GM21576 (cell line): ENCODE measurements around the gene PRKCSH.
"Not testable (repeated sequence)": the region's sequence is repeated elsewhere in the genome, so short reads cannot be mapped to it uniquely, and the experiment has no call there.

Experiments
- ATAC-seq: cut with Tn5 transposase; IDR thresholded peaks from one replicate; pipeline ENCODE4 v1.9.1; 2021; ENCODE audit warnings: mild to moderate bottlenecking, moderate library complexity; ENCODE audit not compliant: unreplicated experiment

The PRKCSH gene, protein sequence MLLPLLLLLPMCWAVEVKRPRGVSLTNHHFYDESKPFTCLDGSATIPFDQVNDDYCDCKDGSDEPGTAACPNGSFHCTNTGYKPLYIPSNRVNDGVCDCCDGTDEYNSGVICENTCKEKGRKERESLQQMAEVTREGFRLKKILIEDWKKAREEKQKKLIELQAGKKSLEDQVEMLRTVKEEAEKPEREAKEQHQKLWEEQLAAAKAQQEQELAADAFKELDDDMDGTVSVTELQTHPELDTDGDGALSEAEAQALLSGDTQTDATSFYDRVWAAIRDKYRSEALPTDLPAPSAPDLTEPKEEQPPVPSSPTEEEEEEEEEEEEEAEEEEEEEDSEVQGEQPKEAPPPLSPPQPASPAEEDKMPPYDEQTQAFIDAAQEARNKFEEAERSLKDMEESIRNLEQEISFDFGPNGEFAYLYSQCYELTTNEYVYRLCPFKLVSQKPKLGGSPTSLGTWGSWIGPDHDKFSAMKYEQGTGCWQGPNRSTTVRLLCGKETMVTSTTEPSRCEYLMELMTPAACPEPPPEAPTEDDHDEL

DNA sequence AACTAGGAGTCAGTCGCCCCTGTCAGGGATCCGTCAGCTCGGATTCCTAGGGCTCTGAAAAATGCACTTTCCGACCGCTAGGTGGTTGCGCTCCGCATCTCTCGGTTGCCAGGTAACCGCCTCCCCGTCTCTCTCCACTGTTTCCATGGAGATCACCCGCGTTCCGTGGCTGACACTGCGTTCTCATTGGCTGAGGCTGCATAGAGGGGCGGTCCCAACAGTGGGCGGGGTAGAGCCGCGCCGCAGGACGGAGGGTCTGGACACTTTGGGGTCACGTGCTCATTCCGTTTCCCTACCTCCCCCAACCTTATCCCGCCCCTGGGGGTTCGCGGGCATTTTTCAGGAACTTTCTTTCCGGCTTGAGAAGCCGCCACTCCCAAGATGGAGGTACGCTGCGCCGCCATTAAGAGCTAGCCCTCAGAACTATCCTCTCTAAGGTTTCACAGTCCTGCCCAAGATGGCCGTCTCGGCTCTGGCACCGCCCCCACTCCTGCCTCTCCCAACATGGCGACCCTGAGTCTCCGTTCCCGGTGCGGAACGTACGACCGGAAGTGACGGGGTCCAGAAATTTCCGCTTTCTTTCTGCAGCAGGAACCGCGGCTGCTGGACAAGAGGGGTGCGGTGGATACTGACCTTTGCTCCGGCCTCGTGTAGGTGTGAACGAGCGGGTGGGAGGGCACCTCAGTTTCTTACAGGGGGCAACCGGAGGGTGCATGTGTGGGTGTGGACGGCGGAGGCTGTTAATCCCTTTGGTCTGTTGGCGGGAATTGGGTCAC, at the start of gene PRKCSH, which contains the start of gene ODAD3:
PRKCSH (plus strand) TSS at position 579 of the 776 bp plus-strand sequence. CDS start 483 bp downstream, outside the sequence.
ODAD3 (minus strand) TSS at position 65 of the 776 bp plus-strand sequence. CDS start 105 bp downstream, outside the sequence.
- ATAC-seq, result peak; percentile 88

DNA sequence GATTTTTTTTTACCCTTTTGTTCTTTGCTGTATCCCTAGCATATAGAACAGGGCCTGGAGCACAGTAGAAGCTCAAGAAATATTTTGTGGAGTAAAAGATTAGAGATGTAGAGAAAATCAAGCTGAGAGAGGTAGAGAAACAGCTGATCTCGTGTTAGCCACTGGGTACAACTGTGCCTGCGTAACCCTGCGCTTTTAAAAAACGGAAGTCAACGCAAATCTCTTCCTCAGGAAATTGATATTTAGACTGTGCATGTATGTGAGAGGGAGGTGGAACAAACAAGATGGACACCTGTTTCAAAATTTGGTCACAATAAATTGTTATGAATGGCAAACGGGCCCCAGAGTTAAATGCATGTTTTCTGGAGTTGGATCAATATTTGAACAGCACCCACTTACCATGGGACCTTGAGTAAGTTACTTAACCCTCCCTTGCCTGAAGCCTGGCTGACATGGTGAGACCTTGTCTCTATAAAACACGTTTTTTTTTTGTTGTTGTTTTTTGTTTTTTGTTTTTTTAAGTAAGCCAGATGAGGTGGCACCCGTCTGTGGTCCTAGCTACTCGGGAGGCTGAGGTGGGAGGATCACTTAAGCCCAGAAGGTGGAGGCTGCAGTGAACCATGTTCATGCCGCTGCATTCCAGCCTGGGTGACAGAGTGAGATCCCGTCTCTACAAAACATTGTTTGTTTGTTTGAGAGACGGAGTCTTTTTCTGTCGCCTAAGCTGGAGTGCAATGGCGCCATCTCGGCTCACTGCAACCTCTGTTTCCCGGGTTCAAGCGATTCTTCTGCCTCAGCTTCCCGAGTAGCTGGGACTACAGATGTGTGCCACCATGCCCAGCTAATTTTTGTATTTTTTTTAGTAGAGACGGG, 48.0 kb upstream of the PRKCSH start:
- no peak for ATAC-seq

DNA sequence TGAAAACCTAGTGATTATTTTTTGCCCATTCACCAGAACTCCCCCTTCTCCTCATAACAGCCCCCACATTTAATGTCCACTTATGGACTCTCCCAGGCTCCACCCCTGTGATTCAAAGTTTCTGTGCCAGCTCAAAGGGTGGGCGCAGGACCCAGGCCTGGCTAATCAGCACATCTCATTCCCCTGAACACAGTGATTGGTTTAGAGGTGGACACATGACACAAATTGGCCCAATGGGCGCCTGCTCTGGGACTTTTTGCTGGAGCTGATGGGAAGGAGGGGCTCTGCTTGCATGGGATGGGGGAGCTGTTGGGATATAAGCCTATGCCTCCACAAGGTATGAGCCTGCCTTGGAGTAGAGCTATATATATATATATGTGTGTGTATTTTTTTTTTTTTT, 45.1 kb upstream of the PRKCSH start:
- ATAC-seq, result no peak

DNA sequence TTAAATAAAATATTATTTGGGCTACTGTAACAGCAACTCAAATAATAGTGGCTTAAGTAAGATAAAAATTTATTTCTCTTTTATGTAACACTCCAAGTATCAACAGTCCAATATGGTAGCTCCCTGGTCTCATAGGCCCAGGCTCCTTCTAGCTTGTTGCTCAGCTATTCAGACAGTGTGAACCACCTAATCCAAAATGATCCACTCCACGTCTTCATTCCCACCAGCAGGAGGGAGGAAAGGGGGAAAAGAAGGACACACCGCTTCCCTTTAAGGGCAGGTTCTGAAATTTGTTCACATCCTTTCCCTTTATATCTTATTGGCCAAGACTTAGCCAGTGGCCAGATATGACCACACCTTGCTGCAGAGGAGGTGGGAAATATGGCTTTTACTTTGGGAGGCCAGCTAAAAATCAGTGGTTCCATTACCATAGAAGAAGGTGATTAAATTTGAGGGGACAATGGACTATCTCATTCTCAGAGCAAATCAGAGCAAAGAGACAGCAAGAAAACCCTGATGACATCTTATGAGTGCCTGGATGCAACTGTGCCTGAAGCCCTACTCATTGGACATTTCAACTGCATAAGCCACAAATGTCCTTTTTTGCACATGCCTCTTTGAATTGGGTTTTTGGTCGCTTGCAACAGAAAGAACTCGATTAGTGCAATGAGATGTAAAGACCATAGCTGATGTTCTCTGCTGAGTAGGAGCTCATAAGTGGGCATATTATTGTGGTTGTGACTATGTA, 44.3 kb upstream of the PRKCSH start:
- no peak for ATAC-seq

DNA sequence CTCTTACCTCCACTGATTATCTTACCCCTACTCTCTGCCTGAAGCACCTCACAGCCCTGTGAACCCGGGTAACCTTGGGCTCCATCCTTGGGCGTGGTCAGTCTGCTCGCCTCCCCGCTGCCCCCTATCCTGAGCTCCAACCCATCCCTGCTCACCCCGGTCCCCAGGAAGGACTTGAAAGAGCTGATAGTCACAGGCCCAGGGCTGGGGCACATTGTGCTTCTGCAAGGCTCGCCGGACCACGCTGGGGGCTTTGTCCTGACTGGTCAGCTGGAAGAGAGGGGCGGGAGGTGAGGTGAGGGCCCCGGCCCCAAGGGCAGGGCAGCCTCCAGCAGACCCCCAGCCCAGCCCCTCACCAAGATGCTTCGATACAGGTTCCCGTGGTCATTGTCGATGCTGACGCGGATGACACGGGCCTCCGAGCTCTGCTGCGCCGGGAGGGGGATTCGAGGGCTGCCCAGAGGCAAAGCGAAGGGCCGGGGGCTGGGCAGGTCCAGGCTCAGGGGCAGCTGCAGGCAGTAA, 38.3 kb upstream of the PRKCSH start:
- ATAC-seq, result no peak

DNA sequence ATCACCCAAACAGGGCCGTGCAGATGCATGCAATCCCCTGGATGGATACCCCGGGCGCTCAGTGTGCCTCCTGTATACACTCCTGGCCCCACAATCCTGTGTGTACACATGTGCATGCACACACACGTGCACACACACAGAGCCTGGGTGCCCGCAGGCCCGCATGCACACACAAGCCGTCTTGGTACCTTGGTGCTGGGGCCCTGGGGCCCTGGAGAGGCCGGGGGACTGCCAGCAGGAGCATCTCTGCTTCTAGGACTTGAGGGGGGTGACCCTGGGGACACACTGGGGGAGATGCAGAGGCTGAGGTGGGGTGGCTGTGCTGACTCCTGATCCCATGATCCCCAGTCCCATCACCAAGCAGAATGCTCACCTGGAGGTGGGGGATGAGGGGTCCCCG, 35.8 kb upstream of the PRKCSH start:
- no peak for ATAC-seq

DNA sequence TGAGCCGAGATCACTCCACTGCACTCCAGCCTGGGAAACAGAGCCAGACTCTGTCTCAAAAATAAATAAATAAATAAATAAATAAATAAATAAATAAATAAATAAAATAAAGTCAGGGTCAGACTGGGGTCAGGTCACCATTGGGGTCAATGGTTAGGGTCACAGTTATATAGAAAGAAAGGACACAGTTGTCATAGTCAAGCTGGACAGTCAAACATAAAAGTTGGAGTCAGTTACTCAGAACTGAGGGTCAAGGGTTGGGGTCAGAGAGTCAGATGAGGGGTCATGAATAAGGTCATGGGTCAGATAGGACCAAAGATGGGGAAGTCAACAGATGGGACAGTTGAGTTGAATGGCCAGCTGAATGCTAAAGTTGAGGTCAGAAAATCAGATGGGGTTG, 34.6 kb upstream of the PRKCSH start:
- ATAC-seq, result no peak

DNA sequence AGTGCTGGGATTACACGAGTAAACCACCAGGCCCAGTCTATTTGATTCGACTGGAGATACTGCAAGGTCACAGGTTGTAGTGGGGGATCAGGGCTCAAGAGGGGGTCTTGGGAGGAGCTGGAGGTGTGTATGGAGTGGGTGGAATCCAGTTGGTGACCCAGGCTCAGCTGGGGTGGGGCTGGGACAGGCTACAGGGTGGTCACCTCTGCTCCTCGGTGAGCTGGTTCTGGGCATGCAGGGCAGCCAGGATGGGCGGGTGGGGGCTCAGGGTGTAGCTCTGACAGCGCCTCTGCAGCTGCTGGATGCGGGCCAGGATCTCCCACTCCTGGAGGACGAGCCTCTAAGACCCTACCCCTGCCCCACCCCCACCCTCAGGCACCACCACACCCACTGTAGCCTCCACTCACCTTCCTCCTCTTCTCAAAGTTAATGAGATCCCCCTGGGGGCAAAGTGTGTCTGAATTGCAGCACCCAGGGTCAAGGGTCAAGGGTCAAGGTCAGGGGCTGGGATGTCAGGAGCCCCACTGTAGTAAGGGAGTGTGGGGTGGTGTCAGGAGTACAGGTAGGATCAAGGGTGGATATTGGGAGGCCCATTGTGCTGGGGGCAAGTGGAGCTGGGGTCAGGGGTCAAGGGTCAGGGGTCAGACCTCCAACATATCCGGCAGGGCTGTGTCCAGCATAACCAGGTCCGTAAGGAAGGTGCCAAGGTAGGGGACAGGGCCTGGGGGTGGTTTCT, 33.5 kb upstream of the PRKCSH start:
- no peak for ATAC-seq

DNA sequence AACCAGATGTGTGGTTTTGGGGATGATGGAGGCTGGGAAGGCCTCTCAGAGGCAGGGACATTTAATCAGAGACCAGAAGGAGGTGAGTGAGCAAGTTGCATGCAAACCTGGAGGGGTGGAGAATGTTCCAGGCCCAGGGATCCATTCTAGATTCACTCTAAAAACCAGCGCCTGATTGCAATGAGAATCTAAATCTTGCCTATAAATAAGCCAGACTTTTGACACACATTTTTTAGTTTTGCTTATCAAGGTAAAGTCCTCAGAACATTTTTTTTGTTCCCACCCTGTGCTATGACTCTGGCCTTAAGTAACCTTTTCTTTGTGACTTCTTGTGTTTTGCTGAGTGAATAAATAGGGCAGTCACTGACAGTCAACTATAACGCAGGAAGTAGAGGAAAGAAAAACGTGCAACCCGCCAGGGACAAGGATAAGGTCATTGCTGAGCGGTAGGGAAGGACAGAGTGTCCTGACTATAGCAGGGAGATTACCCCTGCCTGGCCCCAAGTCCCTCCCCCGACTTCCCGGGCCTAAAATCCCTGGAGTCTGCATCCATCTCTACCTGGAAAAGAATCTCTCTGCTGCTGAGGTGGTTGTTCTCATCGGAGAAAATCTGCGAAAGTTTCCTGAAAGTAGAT, 30.7 kb upstream of the PRKCSH start:
- no peak for ATAC-seq

DNA sequence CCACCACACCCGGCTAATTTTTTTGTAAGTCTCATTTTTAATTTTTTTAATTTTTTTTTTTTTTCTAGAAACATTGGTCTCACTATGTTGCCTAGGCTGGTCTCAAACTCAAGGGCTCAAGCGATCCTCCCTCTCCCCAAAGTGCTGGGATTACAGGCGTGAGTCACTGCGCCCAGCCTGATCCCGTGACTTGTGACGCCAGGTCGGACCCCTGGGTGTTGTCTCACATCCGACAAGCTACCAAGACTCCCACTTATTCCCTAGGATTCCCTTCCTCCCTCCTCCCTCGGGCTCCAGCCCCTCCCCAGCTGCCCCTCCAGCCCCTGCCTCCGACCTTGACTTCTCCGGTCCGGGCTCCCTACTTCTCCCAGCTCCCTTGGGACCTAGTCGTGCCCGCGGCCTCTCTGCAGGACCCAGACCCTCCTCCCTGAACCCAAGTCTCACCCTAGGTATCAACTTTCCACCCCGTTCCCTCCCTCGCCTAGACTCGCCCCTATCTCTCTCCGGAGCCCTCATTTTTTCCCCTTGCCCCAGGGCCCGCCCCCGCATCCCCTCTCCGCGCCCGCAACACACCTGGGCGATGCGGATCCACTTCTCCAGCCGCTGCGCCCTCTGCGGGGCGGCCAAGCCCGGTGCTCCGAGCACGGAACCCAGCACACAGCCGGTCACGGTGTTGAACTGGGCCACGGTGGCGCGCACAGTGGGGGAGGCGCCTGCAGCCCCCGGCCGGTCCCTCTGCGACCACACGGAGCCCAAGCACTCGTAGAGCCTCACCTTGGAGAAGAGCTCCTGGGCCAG, 29.4 kb upstream of the PRKCSH start:
- ATAC-seq, result no peak

DNA sequence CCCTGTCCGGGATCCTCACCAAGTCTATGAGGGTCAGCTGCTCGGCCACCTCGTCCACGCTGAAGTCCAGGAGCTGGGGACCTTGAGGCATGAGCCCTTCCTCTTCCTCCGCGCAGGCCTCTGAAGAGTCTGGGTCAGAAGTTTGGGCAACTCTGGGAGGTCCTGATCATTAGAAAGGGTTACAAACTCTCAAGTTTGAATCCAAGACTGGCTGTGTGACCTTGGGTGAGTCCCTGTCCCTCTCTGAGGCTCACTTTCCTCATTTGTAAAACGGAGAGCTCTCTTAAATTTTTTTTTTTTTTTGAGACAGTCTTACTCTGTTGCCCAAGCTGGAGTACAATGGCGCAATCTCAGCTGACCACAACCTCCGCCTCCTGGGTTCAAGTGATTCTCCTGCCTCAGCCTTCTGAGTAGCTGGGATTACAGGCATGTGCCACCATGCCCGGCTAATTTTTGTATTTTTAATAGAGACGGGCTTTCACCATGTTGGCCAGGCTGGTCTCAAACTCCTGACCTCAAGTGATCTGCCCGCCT, 28.7 kb upstream of the PRKCSH start:
- not testable (repeated sequence) for ATAC-seq

DNA sequence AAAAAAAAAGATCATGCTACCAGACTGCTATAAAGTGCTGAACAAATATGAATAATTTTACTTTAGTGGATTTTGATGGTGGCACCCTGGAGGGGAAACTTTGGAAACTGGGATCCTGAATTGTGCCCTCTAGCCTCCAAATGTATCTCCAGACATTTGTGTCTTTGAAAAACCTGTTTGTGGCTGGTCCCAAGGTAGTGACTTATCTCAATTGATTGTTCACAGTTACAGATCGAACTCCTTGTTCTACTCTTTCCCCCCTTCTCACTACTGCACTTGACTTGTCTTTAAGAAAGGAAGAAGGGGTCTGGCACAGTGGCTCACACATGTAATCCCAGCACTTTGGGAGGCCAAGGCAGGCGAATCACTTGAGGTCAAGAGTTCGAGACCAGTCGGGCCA, 26.8 kb upstream of the PRKCSH start:
- ATAC-seq, result no peak

DNA sequence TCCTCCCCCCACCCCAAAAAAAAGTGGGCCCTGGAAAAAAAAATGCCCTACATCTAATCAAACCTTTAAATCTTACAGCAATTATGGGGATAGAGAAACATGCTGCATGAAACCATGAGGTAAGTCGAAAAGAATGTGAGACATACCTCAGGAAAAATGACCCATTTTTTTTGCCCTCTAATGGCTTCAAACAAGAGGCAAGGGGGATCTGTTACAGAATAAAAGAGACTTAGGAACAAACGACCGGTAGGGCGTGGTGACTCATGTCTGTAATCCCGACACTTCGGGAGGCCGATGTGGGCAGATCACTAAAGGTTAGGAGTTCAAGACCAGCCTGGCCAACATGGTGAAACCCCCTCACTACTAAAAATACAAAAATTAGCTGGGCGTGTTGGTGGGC, 24.8 kb upstream of the PRKCSH start:
- ATAC-seq, result no peak

DNA sequence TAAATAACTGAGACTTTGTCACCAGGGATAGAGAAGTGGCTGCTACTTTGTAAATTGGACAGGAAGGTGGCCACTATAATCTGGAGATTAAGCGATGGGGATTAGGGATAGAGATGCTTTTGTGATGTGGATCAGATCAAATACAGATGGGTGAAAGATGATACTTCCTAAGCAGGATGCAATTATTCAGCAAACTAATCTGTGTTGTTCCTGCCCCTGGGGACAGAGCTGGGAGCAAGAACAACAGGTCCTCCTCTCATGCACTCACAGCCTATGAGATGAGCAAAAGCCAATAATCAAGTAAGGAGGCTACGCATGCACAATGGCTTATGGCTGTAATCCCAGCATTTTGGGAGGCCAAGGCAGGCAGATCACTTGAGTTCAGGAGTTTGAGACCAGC, 20.9 kb upstream of the PRKCSH start:
- ATAC-seq, result no peak

DNA sequence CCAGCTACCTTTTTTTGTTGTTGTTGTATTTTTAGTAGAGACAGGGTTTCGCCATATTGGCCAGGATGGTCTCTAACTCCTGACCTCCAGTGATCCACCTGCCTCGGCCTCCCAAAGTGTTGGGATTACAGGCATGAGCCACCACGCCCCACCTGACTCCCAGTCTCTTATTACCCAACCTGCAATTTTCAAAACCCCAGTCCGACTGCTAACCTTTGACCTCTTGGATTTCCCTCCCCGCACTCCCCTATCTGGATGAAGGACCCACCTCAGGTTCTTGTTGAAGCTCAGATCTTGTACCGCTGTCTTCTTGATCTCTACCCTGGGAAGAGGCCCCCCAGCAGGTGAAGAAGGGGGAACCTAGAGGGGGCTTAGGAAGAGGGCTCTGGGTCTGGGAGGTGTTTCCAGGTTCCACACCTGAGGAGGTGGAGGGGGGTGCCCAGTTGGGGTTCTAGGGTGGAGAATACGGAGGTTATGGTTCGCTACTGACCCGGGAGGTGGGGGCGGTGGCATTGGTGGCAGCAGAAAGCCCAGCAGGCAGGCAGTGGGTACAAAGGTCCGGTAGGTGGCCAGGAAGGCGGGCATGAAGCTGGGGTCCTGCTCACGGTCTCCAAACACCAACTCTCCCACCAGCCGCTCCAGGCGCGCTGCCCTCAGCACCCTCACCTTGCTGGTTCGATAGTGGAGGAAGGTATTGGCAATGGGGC, 18.9 kb upstream of the PRKCSH start:
- no peak for ATAC-seq

DNA sequence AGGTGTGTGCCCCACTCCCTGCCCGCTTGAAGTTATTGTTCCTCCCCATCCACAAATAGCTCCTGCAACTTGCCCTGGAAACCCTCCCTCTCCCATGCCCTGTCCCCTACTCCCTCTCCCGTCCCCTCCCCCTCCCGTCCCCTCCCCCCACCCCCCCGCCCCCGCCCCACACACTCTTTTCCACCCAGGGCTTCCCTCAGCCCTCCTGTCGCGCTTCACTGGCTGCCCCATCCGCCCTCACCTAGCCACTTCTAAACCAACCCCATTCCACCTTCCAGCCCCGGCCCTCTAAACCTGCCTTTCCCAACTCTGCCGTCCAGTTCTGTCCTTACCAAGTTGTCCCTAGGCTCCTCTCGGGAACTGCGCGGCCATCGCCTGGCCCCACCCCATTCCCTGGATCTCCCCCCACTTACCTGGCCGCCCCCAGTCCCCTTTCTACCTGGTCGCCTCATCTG, 17.3 kb upstream of the PRKCSH start:
- no peak for ATAC-seq
